GM18873 (cell line): Measurements from ENCODE around the gene OLFML1.

Experiments
- ATAC-seq: cut with Tn5 transposase; IDR thresholded peaks from one replicate; pipeline ENCODE4 v1.9.1; 2021; ENCODE audit warnings: mild to moderate bottlenecking, moderate library complexity, moderate number of reproducible peaks; ENCODE audit not compliant: unreplicated experiment, low FRiP score

OLFML1 gene

GRCh38 chr11:7473717-7474116 lies 11.6 kb upstream of the OLFML1 start:
- ATAC-seq = peak; percentile 96

- ATAC-seq = no peak
These were observed 5.2 kb upstream of the OLFML1 start for GRCh38 chr11:7480113-7480512.

- no peak for ATAC-seq
These were observed 1.2 kb upstream of the OLFML1 start for GRCh38 chr11:7484131-7484530.

- ATAC-seq = no peak
These were observed 661 bp upstream of the OLFML1 start for GRCh38 chr11:7484645-7485044.

GRCh38 chr11:7486098-7486780 lies 933 bp downstream of the OLFML1 start:
- no peak for ATAC-seq

GRCh38 chr11:7486781-7487140 lies 1.5 kb downstream of the OLFML1 start:
- ATAC-seq = no peak

GRCh38 chr11:7487360-7487759 lies 2.1 kb downstream of the OLFML1 start:
- ATAC-seq = no peak

GRCh38 chr11:7488681-7489080 lies 3.4 kb downstream of the OLFML1 start:
- no peak for ATAC-seq

- ATAC-seq = no peak
These were observed 4.1 kb downstream of the OLFML1 start for GRCh38 chr11:7489376-7489775.

- ATAC-seq = no peak
These were observed 4.7 kb downstream of the OLFML1 start for GRCh38 chr11:7490054-7490453.

- ATAC-seq = no peak
These were observed 5.2 kb downstream of the OLFML1 start for GRCh38 chr11:7490535-7490934.

GRCh38 chr11:7492253-7492652 lies 6.9 kb downstream of the OLFML1 start:
- ATAC-seq = no peak

- no peak for ATAC-seq
These were observed 8.4 kb downstream of the OLFML1 start for GRCh38 chr11:7493670-7494069.

- ATAC-seq = no peak
These were observed 8.9 kb downstream of the OLFML1 start for GRCh38 chr11:7494086-7494745.

GRCh38 chr11:7495882-7496551 lies 10.7 kb downstream of the OLFML1 start:
- peak; percentile 73 for ATAC-seq

- ATAC-seq = no peak
These were observed 12.9 kb downstream of the OLFML1 start for GRCh38 chr11:7498193-7498592.

- ATAC-seq = no peak
These were observed 13.8 kb downstream of the OLFML1 start for GRCh38 chr11:7499081-7499480.

- no peak for ATAC-seq
These were observed 14.9 kb downstream of the OLFML1 start for GRCh38 chr11:7500251-7500650.

- ATAC-seq = no peak
These were observed 15.9 kb downstream of the OLFML1 start for GRCh38 chr11:7501251-7501650.

GRCh38 chr11:7501894-7502293 lies 16.6 kb downstream of the OLFML1 start:
- ATAC-seq = no peak

GRCh38 chr11:7506243-7506642 lies 20.9 kb downstream of the OLFML1 start:
- no peak for ATAC-seq

GRCh38 chr11:7508087-7508486 lies 22.8 kb downstream of the OLFML1 start:
- no peak for ATAC-seq
